ENCODE results near the gene RECQL5.

Gene RECQL5

DNA sequence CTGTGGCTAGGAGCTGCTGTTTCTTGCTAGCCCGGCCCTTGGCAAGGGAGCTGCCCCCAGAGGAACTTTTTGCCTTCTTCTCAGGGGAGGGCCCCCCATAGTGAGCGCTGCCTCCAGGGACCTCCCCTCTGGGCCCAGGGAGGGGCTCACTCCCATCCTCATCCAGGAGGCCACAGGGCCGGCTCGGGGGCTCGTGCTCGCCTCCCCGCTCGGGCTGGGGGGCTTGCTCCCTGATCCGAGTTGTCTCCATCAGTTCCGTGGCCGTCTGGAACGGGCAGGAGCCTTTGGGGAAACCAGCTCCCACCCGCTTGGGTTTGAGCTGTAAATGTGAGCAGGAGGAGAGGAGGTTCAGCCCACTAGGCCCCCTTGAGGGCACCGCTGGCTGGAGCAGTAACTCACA, 37.8 kb downstream of the RECQL5 start:
- H3K36me3 ChIP-seq (ENCODE audit: insufficient read depth, insufficient read length, low read length): peaks cover 74% of the 10 kb centered on the region
- no peak for DNase-seq (ENCODE audit: low read depth, low spot score)
- H3K4me3 ChIP-seq (ENCODE audit: insufficient read length, low read depth): no peak overlapping the region
- no peak overlapping the region for H3K9ac ChIP-seq (ENCODE audit: insufficient read length, low read depth)
- no peaks in the 10 kb centered on the region for H3K9me3 ChIP-seq (ENCODE audit: insufficient read depth, low read length)
- no peaks in the 10 kb centered on the region for H3K27me3 ChIP-seq (ENCODE audit: insufficient read depth, insufficient read length)
- peaks cover 35% of the 10 kb centered on the region for H3K4me1 ChIP-seq (ENCODE audit: insufficient read depth, insufficient read length)
- TF ChIP-seq SUZ12 (IDR thresholded peaks at IDR 0.05; ENCODE audit: extremely low read depth, insufficient read depth, insufficient read length): no peak
- no peak for TF ChIP-seq YY1 (IDR thresholded peaks at IDR 0.05; ENCODE audit: insufficient read depth, insufficient read length)
- no peak for TF ChIP-seq ZNF274 (IDR thresholded peaks at IDR 0.05; ENCODE audit: low read depth, low read length)

DNA sequence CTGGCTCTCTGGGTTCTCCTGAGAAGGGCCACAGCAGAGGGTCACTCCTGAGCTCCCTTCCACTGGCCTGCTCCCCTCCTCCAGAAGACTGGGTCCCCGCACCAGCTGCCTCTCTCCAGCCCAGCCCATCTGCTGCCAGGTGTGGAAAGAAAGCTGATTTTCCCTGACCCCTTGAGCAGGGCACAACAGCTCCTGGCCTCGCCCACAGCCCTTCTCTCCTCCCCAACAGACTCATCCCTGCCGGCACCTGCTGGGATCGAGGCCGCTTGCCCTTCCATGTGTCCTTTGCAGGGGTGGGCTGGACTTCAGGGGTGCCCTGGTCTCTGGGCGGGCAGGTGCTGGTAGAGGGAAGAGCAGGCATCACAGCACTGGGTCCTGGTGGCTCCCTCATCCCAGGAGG, 38.5 kb downstream of the RECQL5 start:
- DNase-seq (ENCODE audit: low read depth, low spot score): no peak
- H3K36me3 ChIP-seq (ENCODE audit: insufficient read depth, insufficient read length, low read length): peaks cover 74% of the 10 kb centered on the region
- H3K27me3 ChIP-seq (ENCODE audit: insufficient read depth, insufficient read length): no peaks in the 10 kb centered on the region
- peaks cover 30% of the 10 kb centered on the region for H3K4me1 ChIP-seq (ENCODE audit: insufficient read depth, insufficient read length)
- H3K4me3 ChIP-seq (ENCODE audit: insufficient read length, low read depth): no peak overlapping the region
- TF ChIP-seq YY1 (IDR thresholded peaks at IDR 0.05; ENCODE audit: insufficient read depth, insufficient read length) (no peak), SUZ12 (IDR thresholded peaks at IDR 0.05; ENCODE audit: extremely low read depth, insufficient read depth, insufficient read length) (no peak), ZNF274 (IDR thresholded peaks at IDR 0.05; ENCODE audit: low read depth, low read length) (no peak)
- peak overlapping the region; percentile 21 for H3K9ac ChIP-seq (ENCODE audit: insufficient read length, low read depth)
- no peaks in the 10 kb centered on the region for H3K9me3 ChIP-seq (ENCODE audit: insufficient read depth, low read length)

DNA sequence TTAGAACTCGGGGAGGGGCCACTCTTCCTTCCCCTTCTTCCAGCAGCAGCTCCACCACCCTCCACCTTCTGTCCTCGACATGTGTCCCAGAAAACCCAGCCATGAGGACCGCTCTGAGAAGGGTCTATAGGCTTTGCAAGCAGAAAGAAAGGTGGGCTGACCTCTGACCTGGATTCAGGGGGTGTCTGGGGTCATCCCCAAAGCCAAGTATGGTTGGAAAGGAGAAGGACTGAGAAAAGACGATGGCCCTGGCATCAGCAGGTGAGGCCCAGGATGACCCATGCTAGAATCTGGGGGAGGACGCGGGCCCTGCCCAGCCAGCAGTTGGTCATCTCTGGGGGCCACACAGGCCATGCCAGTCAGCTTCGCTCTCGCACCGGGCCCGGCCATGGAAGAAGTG, 39.9 kb downstream of the RECQL5 start:
- no peak for TF ChIP-seq YY1 (IDR thresholded peaks at IDR 0.05; ENCODE audit: insufficient read depth, insufficient read length)
- no peak for TF ChIP-seq ZNF274 (IDR thresholded peaks at IDR 0.05; ENCODE audit: low read depth, low read length)
- no peak for TF ChIP-seq SUZ12 (IDR thresholded peaks at IDR 0.05; ENCODE audit: extremely low read depth, insufficient read depth, insufficient read length)
- Histone ChIP-seq H3K9me3 (ENCODE audit: insufficient read depth, low read length) (no peaks in the 10 kb centered on the region), H3K4me3 (ENCODE audit: insufficient read length, low read depth) (no peak overlapping the region), H3K36me3 (ENCODE audit: insufficient read depth, insufficient read length, low read length) (peaks cover 67% of the 10 kb centered on the region), H3K4me1 (ENCODE audit: insufficient read depth, insufficient read length) (peaks cover 18% of the 10 kb centered on the region), H3K9ac (ENCODE audit: insufficient read length, low read depth) (no peak overlapping the region), H3K27me3 (ENCODE audit: insufficient read depth, insufficient read length) (no peaks in the 10 kb centered on the region)
- no peak for DNase-seq (ENCODE audit: low read depth, low spot score)

DNA sequence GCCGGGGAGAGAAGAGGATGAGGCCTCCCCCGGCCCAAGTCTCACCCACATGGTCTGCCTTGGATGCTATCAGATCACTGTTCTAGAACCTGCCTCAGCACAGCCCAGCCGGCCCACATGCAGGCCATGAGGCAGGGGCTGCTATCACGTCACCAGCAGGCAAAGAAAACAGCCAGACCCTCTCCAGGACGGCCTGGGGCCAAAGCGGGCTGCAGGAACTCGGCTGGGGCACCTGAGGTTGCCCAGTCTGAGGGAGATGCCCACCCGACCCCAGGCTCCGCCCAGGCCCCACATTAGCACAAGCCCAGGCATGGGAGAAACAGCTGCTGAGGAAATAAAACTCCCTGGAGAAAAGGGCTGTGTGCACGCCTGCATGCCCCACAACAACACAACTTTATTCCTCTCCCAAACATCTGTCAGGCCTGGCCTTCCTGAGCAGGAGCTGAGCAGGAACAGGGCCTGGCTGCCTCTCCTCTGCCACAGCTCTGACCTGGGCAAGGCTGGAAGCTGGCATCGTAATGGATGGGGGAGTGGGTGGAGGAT, 40.4 kb downstream of the RECQL5 start:
- DNase-seq (ENCODE audit: low read depth, low spot score): no peak
- H3K9ac ChIP-seq (ENCODE audit: insufficient read length, low read depth): no peak overlapping the region
- peaks cover 62% of the 10 kb centered on the region for H3K36me3 ChIP-seq (ENCODE audit: insufficient read depth, insufficient read length, low read length)
- no peaks in the 10 kb centered on the region for H3K9me3 ChIP-seq (ENCODE audit: insufficient read depth, low read length)
- H3K4me1 ChIP-seq (ENCODE audit: insufficient read depth, insufficient read length): peaks cover 23% of the 10 kb centered on the region
- no peaks in the 10 kb centered on the region for H3K27me3 ChIP-seq (ENCODE audit: insufficient read depth, insufficient read length)
- TF ChIP-seq ZNF274 (IDR thresholded peaks at IDR 0.05; ENCODE audit: low read depth, low read length): no peak
- TF ChIP-seq YY1 (IDR thresholded peaks at IDR 0.05; ENCODE audit: insufficient read depth, insufficient read length): no peak
- no peak for TF ChIP-seq SUZ12 (IDR thresholded peaks at IDR 0.05; ENCODE audit: extremely low read depth, insufficient read depth, insufficient read length)
- H3K4me3 ChIP-seq (ENCODE audit: insufficient read length, low read depth): no peak overlapping the region

DNA sequence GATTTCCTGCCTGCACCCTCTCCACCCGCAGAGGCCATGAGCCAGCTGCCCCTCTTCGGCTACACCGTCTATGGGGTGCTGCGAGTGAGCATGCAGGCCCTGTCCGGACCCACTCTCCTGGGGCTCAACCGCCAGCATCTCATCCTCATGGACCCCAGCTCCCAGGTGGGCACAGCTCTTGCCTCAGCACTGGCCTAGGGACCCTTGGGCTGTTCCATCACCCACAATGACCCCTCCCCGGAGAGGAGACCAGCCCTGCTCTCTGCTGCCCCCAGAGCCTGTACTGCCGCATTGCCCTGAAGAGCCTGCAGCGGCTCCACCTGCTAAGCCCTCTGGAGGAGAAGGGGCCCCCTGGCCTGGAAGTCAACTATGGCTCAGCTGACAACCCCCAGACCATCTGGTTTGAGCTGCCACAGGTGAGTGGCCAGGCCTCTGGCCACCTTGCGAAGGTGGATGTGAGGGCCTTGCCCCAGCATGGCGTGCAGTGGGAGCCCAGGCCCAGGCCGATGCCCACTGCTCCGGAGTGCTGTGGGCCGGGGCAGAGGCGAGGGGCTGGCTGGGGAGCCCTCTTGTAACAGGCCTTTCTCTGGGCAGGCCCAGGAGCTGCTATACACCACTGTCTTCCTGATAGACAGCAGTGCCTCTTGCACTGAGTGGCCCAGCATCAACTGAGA, 41.0 kb downstream of the RECQL5 start:
- no peak overlapping the region for H3K9ac ChIP-seq (ENCODE audit: insufficient read length, low read depth)
- no peak for DNase-seq (ENCODE audit: low read depth, low spot score)
- H3K4me1 ChIP-seq (ENCODE audit: insufficient read depth, insufficient read length): peaks cover 28% of the 10 kb centered on the region
- TF ChIP-seq SUZ12 (IDR thresholded peaks at IDR 0.05; ENCODE audit: extremely low read depth, insufficient read depth, insufficient read length) (no peak), ZNF274 (IDR thresholded peaks at IDR 0.05; ENCODE audit: low read depth, low read length) (no peak), YY1 (IDR thresholded peaks at IDR 0.05; ENCODE audit: insufficient read depth, insufficient read length) (no peak)
- no peaks in the 10 kb centered on the region for H3K27me3 ChIP-seq (ENCODE audit: insufficient read depth, insufficient read length)
- H3K9me3 ChIP-seq (ENCODE audit: insufficient read depth, low read length): no peaks in the 10 kb centered on the region
- H3K36me3 ChIP-seq (ENCODE audit: insufficient read depth, insufficient read length, low read length): peaks cover 56% of the 10 kb centered on the region
- H3K4me3 ChIP-seq (ENCODE audit: insufficient read length, low read depth): no peak overlapping the region

GRCh38 chr17:75624714-75625345, 42.1 kb downstream of the RECQL5 start:
- Histone ChIP-seq H3K4me1 (ENCODE audit: insufficient read depth, insufficient read length) (peaks cover 32% of the 10 kb centered on the region), H3K27me3 (ENCODE audit: insufficient read depth, insufficient read length) (no peaks in the 10 kb centered on the region), H3K4me3 (ENCODE audit: insufficient read length, low read depth) (no peak overlapping the region), H3K9me3 (ENCODE audit: insufficient read depth, low read length) (no peaks in the 10 kb centered on the region), H3K9ac (ENCODE audit: insufficient read length, low read depth) (no peak overlapping the region), H3K36me3 (ENCODE audit: insufficient read depth, insufficient read length, low read length) (peaks cover 46% of the 10 kb centered on the region)
- no peak for DNase-seq (ENCODE audit: low read depth, low spot score)
- TF ChIP-seq ZNF274 (IDR thresholded peaks at IDR 0.05; ENCODE audit: low read depth, low read length) (no peak), YY1 (IDR thresholded peaks at IDR 0.05; ENCODE audit: insufficient read depth, insufficient read length) (no peak), SUZ12 (IDR thresholded peaks at IDR 0.05; ENCODE audit: extremely low read depth, insufficient read depth, insufficient read length) (no peak)

- H3K9ac ChIP-seq (ENCODE audit: insufficient read length, low read depth): no peak overlapping the region
- no peak overlapping the region for H3K4me3 ChIP-seq (ENCODE audit: insufficient read length, low read depth)
- no peaks in the 10 kb centered on the region for H3K9me3 ChIP-seq (ENCODE audit: insufficient read depth, low read length)
- TF ChIP-seq YY1 (IDR thresholded peaks at IDR 0.05; ENCODE audit: insufficient read depth, insufficient read length): no peak
- no peak for TF ChIP-seq ZNF274 (IDR thresholded peaks at IDR 0.05; ENCODE audit: low read depth, low read length)
- no peak for TF ChIP-seq SUZ12 (IDR thresholded peaks at IDR 0.05; ENCODE audit: extremely low read depth, insufficient read depth, insufficient read length)
- H3K27me3 ChIP-seq (ENCODE audit: insufficient read depth, insufficient read length): no peaks in the 10 kb centered on the region
- H3K36me3 ChIP-seq (ENCODE audit: insufficient read depth, insufficient read length, low read length): peaks cover 38% of the 10 kb centered on the region
- H3K4me1 ChIP-seq (ENCODE audit: insufficient read depth, insufficient read length): peaks cover 34% of the 10 kb centered on the region
- no peak for DNase-seq (ENCODE audit: low read depth, low spot score)
Observed at GRCh38 chr17:75624021-75624420, 42.9 kb downstream of the RECQL5 start.

Data from NT2/D1 (cell line).